HepG2 (cell line): ENCODE results near the gene PCED1B.

Source experiments
- GTF2F1 ChIP-seq: fragments of 150-350 bp; IDR thresholded peaks from 2 replicates; pipeline ENCODE4 v1.6.1; 2014; ENCODE audit warnings: low read length
- HNRNPH1 ChIP-seq: fragments of 200-400 bp; formaldehyde crosslinking; optimal IDR thresholded peaks from 2 replicates; pipeline ENCODE3; 2017; ENCODE audit warnings: mild to moderate bottlenecking, low read depth, low read length
- NBN ChIP-seq: fragments of 450-650 bp; conservative IDR thresholded peaks from 2 replicates; pipeline ENCODE4 v1.6.1; 2017
- NFE2L2 ChIP-seq: fragments of 150-350 bp; IDR thresholded peaks from 2 replicates; pipeline ENCODE4 v1.6.1; 2014; ENCODE audit warnings: low read length
- PAX8 ChIP-seq: sonication (generic); formaldehyde crosslinking; IDR thresholded peaks from 2 replicates; pipeline ENCODE4 v1.8.0; 2022; ENCODE audit warnings: mild to moderate bottlenecking, missing genetic modification reagents, borderline replicate concordance
- POLR2A ChIP-seq, 2 experiments: IDR thresholded peaks; 2 replicates each; pipeline ENCODE4 v1.6.1; 2011; ENCODE audit warnings: low read depth in 2 of 2, low read length in 2 of 2, mild to moderate bottlenecking in 1 of 2, moderate library complexity in 1 of 2; ENCODE audit not compliant: insufficient read depth in 1 of 2
- POLR2AphosphoS2 ChIP-seq: IDR thresholded peaks from 2 replicates; pipeline ENCODE4 v1.6.1; 2011; ENCODE audit warnings: low read depth, low read length, improper control_type of control experiment
- ZNF773 ChIP-seq: sonication (generic); formaldehyde crosslinking; IDR thresholded peaks from 2 replicates; pipeline ENCODE4 v1.4.0; 2020; ENCODE audit warnings: missing genetic modification reagents, borderline replicate concordance
- TF ChIP-seq, protein P1 (sequence below): sonication (generic); formaldehyde crosslinking; IDR thresholded peaks from 2 replicates; pipeline ENCODE4 v1.5.0; 2020; ENCODE audit warnings: mild to moderate bottlenecking, missing genetic modification reagents, moderate library complexity
- TF ChIP-seq, protein P2 (sequence below): sonication (generic); formaldehyde crosslinking; IDR thresholded peaks from 2 replicates; pipeline ENCODE4 v1.5.1; 2020; ENCODE audit warnings: missing genetic modification reagents, mild to moderate bottlenecking, borderline replicate concordance

DNA sequence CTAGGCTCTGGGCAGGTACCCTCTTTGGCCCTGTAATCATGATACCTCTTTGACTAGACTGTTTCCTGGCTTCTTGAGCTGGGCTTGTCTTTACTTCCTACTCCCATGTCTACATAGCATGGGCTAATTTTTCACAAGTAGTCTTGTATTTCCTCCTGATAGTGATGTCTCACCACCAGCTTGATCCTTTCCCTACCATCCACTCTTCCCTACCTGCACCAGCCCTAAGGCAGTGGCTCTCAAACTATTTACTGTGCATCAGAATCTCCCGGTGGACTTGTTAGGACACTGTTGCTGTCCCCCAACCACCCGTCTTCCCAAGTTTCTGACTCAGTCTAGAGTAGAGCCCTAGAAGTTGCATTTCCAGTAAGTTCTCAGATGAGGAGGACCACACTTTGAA, 163.0 kb downstream of the PCED1B start:
- TF ChIP-seq, protein P1, sequence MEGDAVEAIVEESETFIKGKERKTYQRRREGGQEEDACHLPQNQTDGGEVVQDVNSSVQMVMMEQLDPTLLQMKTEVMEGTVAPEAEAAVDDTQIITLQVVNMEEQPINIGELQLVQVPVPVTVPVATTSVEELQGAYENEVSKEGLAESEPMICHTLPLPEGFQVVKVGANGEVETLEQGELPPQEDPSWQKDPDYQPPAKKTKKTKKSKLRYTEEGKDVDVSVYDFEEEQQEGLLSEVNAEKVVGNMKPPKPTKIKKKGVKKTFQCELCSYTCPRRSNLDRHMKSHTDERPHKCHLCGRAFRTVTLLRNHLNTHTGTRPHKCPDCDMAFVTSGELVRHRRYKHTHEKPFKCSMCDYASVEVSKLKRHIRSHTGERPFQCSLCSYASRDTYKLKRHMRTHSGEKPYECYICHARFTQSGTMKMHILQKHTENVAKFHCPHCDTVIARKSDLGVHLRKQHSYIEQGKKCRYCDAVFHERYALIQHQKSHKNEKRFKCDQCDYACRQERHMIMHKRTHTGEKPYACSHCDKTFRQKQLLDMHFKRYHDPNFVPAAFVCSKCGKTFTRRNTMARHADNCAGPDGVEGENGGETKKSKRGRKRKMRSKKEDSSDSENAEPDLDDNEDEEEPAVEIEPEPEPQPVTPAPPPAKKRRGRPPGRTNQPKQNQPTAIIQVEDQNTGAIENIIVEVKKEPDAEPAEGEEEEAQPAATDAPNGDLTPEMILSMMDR = no peak
- no peak for TF ChIP-seq NBN
- no peak for TF ChIP-seq ZNF773 (CRISPR knock-in tag)
- TF ChIP-seq POLR2A (IDR thresholded peaks at IDR 0.05; ENCODE audit: insufficient read depth in 1 of 2, low read depth in 2 of 2, low read length in 2 of 2) = no peak
- TF ChIP-seq HNRNPH1 = no peak
- TF ChIP-seq NFE2L2 = no peak
- no peak for TF ChIP-seq POLR2AphosphoS2
- no peak for TF ChIP-seq GTF2F1
- TF ChIP-seq, protein P2, sequence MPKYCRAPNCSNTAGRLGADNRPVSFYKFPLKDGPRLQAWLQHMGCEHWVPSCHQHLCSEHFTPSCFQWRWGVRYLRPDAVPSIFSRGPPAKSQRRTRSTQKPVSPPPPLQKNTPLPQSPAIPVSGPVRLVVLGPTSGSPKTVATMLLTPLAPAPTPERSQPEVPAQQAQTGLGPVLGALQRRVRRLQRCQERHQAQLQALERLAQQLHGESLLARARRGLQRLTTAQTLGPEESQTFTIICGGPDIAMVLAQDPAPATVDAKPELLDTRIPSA = no peak
- TF ChIP-seq PAX8 (CRISPR knock-in tag) = no peak
